Omental fat pad (tissue), 4 donors: ENCODE data around the gene KIAA2012. TPM values are rescaled to one million over a fixed set of nuclear protein-coding genes. Genes with fewer than 3 reads are reported as not detected.

Source experiments
- ATAC-seq: fragments of 150-250 bp; one replicate; pipeline ENCODE4 v1.9.1; 2016; ENCODE audit warnings: mild to moderate bottlenecking, moderate library complexity; ENCODE audit not compliant: low FRiP score
- DNase-seq: peaks from one replicate; pipeline ENCODE4 v3.0.0-alpha.2; 2019; ENCODE audit warnings: low spot score
- CTCF ChIP-seq, 3 donors: fragments of 450-650 bp; IDR thresholded peaks; one replicate each; pipeline ENCODE4 v1.5.1; 2016 to 2017; ENCODE audit warnings: antibody characterized with exemption in 3 of 3, mild to moderate bottlenecking in 3 of 3, moderate library complexity in 2 of 3
- total RNA-seq, 4 donors: library from RNA; depleted of rRNA; stranded (reverse); fragments of >200 nt; gene quantifications; one replicate each; pipeline ENCODE4 v1.1.0, GENCODE V29; 2016

Gene KIAA2012
- under 1 TPM in 2 of 4 donors, not detected in 2; 0.06 to 0.09 TPM for total RNA-seq

- ATAC-seq = no peak
Measured at GRCh38 chr2:202072737-202073401, at the start of gene KIAA2012. KIAA2012 (plus strand) TSS chr2:202073255; CDS start chr2:202073628, 373 bp downstream.

GRCh38 chr2:202023904-202024266 is 49.2 kb upstream of the KIAA2012 start:
- DNase-seq (no peak), ATAC-seq (no peak)
- TF ChIP-seq CTCF (IDR thresholded peaks at IDR 0.05) = no peak

More at GRCh38 chr2:202072737-202073401, at the start of gene KIAA2012:
- TF ChIP-seq CTCF (IDR thresholded peaks at IDR 0.05) = no peak
- DNase-seq = no peak

GRCh38 chr2:202024871-202025270 is 48.2 kb upstream of the KIAA2012 start:
- TF ChIP-seq CTCF (IDR thresholded peaks at IDR 0.05) = no peak
- DNase-seq (no peak), ATAC-seq (no peak)

GRCh38 chr2:202025816-202026215 is 47.2 kb upstream of the KIAA2012 start:
- no peak for TF ChIP-seq CTCF (IDR thresholded peaks at IDR 0.05)
- no peak for ATAC-seq
- no peak for DNase-seq

- no peak for DNase-seq
- ATAC-seq = no peak
- no peak for TF ChIP-seq CTCF (IDR thresholded peaks at IDR 0.05)
Measured at GRCh38 chr2:202026507-202026906, 46.5 kb upstream of the KIAA2012 start.

GRCh38 chr2:202030691-202031090 is 42.4 kb upstream of the KIAA2012 start:
- ATAC-seq (no peak), DNase-seq (no peak)
- TF ChIP-seq CTCF (IDR thresholded peaks at IDR 0.05) = no peak

- DNase-seq (no peak), ATAC-seq (no peak)
- TF ChIP-seq CTCF (IDR thresholded peaks at IDR 0.05) = no peak
Measured at GRCh38 chr2:202031246-202031951, 41.7 kb upstream of the KIAA2012 start.
